Measurements from ENCODE around the gene LRP6. TPM values are rescaled to one million over a fixed set of nuclear protein-coding genes. Genes with fewer than 3 reads are reported as not detected.

The LRP6 gene
- total and polyA plus RNA-seq, 2 of the 13 experiments (the other 11 are each of a cell fraction or from before 2014, with no cell fraction given): 33.8 to 42.0 TPM

GRCh38 chr12:12266873-12267741, at the start of gene LRP6 (continued):
- 0 out of 2 replicates have a peak, but pooled peaks have one; percentile 25 for TF ChIP-seq ZNF597 (CRISPR knock-in tag; IDR thresholded peaks at IDR 0.05)
- TF ChIP-seq ARNTL (CRISPR knock-in tag; IDR thresholded peaks at IDR 0.05): peak; percentile 92
- TF ChIP-seq PRPF4 (IDR thresholded peaks at IDR 0.05; ENCODE audit: low read depth, low read length, poor library complexity, severe bottlenecking): no peak
- TF ChIP-seq ZNF431 (CRISPR knock-in tag; IDR thresholded peaks at IDR 0.05; ENCODE audit: borderline replicate concordance, low read depth): peak; percentile 90
- TF ChIP-seq ATF2 (CRISPR knock-in tag; IDR thresholded peaks at IDR 0.05): peak; percentile 79
- peak; percentile 78; the same call in 1 of the 2 replicates for TF ChIP-seq MTF1 (CRISPR knock-in tag; IDR thresholded peaks at IDR 0.05)
- TF ChIP-seq ZNF605 (CRISPR knock-in tag; IDR thresholded peaks at IDR 0.05): peak; percentile 98
- peak; percentile 97; the same call in 1 of the 2 replicates for TF ChIP-seq ZNF101 (CRISPR knock-in tag; IDR thresholded peaks at IDR 0.05; ENCODE audit: borderline replicate concordance, low read depth)
- peak; percentile 96; the same call in 1 of the 2 replicates for TF ChIP-seq ZNF570 (CRISPR knock-in tag; IDR thresholded peaks at IDR 0.05; ENCODE audit: borderline replicate concordance)
- peak; percentile 76; the same call in 1 of the 2 replicates for TF ChIP-seq GZF1 (CRISPR knock-in tag; IDR thresholded peaks at IDR 0.05)
- peak; percentile 52; the same call in 1 of the 2 replicates for TF ChIP-seq IRF1 (CRISPR knock-in tag; IDR thresholded peaks at IDR 0.05; ENCODE audit: low read depth)
- TF ChIP-seq MNT (IDR thresholded peaks at IDR 0.05): peak; percentile 58
- peak; percentile 75 for TF ChIP-seq SP2 (CRISPR knock-in tag; IDR thresholded peaks at IDR 0.05)
- TF ChIP-seq ISL2 (CRISPR knock-in tag; IDR thresholded peaks at IDR 0.05): peak; percentile 78
- TF ChIP-seq ATM (IDR thresholded peaks at IDR 0.05; ENCODE audit: borderline replicate concordance): no peak
- TF ChIP-seq ZNF614 (CRISPR knock-in tag; IDR thresholded peaks at IDR 0.05; ENCODE audit: borderline replicate concordance): peak; percentile 75; the same call in 1 of the 2 replicates

All from HepG2 (cell line).